GM23338 (cell line): ENCODE data around the gene FCSK. TPM values are rescaled to one million over a fixed set of nuclear protein-coding genes. Genes with fewer than 3 reads are reported as not detected.

ENCODE experiments used
- ATAC-seq: fragments of 200-7000 bp; cut with Tn5 transposase; 3 replicates; pipeline ENCODE4 v1.9.1; 2020
- DNase-seq: peaks from one replicate; pipeline ENCODE4 v3.0.0-alpha.2; 2015; ENCODE audit warnings: low spot score
- H2AFZ ChIP-seq: fragments of 200-600 bp; sonication (generic); 2 replicates; pipeline ENCODE4 v1.8.0; 2016; ENCODE audit warnings: antibody characterized with exemption, mild to moderate bottlenecking, moderate library complexity
- H3F3A ChIP-seq: fragments of 200-600 bp; sonication (generic); replicated peaks from 2 replicates; pipeline ENCODE4 v1.8.0; 2017; ENCODE audit warnings: antibody characterized with exemption, mixed run types, low read depth
- H3K27ac ChIP-seq: fragments of 200-600 bp; sonication (generic); 2 replicates; pipeline ENCODE4 v1.6.1; 2016; ENCODE audit warnings: low read depth
- H3K27me3 ChIP-seq: fragments of 200-600 bp; sonication (generic); 2 replicates; pipeline ENCODE4 v1.8.0; 2016; ENCODE audit warnings: mild to moderate bottlenecking, mixed run types, moderate library complexity; ENCODE audit not compliant: insufficient read depth
- H3K36me3 ChIP-seq: fragments of 200-600 bp; sonication (generic); 2 replicates; pipeline ENCODE4 v1.8.0; 2016; ENCODE audit warnings: mild to moderate bottlenecking; ENCODE audit not compliant: insufficient read depth
- H3K4me1 ChIP-seq: fragments of 200-600 bp; sonication (generic); 2 replicates; pipeline ENCODE4 v1.8.0; 2016; ENCODE audit warnings: mild to moderate bottlenecking, moderate library complexity; ENCODE audit not compliant: insufficient read depth
- H3K4me2 ChIP-seq: fragments of 200-600 bp; sonication (generic); 2 replicates; pipeline ENCODE4 v1.7.1; 2017; ENCODE audit warnings: mixed run types
- H3K4me3 ChIP-seq: fragments of 200-600 bp; sonication (generic); 2 replicates; pipeline ENCODE4 v1.6.1; 2016; ENCODE audit warnings: mixed run types
- H3K79me2 ChIP-seq: fragments of 200-600 bp; sonication (generic); replicated peaks from 2 replicates; pipeline ENCODE4 v1.8.0; 2017; ENCODE audit warnings: mild to moderate bottlenecking; ENCODE audit not compliant: insufficient read depth
- H3K9me2 ChIP-seq: fragments of 200-600 bp; sonication (generic); 2 replicates; pipeline ENCODE4 v1.8.0; 2017; ENCODE audit not compliant: insufficient read depth
- H4K20me1 ChIP-seq: fragments of 200-600 bp; sonication (generic); replicated peaks from 2 replicates; pipeline ENCODE4 v1.8.0; 2017; ENCODE audit warnings: mild to moderate bottlenecking; ENCODE audit not compliant: insufficient read depth
- H3K27ac Mint-ChIP-seq: 2 replicates; pipeline ENCODE4 v1.8.0; 2020; ENCODE audit warnings: inconsistent platforms, mild to moderate bottlenecking, moderate library complexity, mixed read lengths
- H3K27me3 Mint-ChIP-seq: 3 replicates; pipeline ENCODE4 v1.8.0; 2022; ENCODE audit warnings: low read depth, mild to moderate bottlenecking, moderate library complexity, mixed read lengths, inconsistent platforms; ENCODE audit not compliant: insufficient read depth, poor library complexity
- H3K36me3 Mint-ChIP-seq: 3 replicates; pipeline ENCODE4 v1.8.0; 2021; ENCODE audit warnings: low read depth, mild to moderate bottlenecking, inconsistent platforms, moderate library complexity, mixed read lengths
- H3K4me1 Mint-ChIP-seq: 3 replicates; pipeline ENCODE4 v1.8.0; 2020; ENCODE audit warnings: mild to moderate bottlenecking, inconsistent platforms, mixed read lengths
- H3K4me3 Mint-ChIP-seq: 3 replicates; pipeline ENCODE4 v1.8.0; 2021; ENCODE audit warnings: moderate library complexity, mild to moderate bottlenecking, inconsistent platforms, mixed read lengths
- H3K9me3 Mint-ChIP-seq: 3 replicates; pipeline ENCODE4 v1.8.0; 2020; ENCODE audit warnings: moderate library complexity, mild to moderate bottlenecking, inconsistent platforms, mixed read lengths
- CREB1 ChIP-seq: fragments of 250-450 bp; sonication (Bioruptor Pico); IDR thresholded peaks from 2 replicates; pipeline ENCODE4 v1.5.0; 2020; ENCODE audit warnings: low read depth, mild to moderate bottlenecking, moderate library complexity
- CTCF ChIP-seq, 2 experiments: fragments of 200-600 bp in 1 of 2; sonication (generic) in 1 of 2; conservative IDR thresholded peaks; 2 replicates each; pipeline versions ENCODE4 v1.5.1 to v1.6.1; 2016 to 2017; ENCODE audit warnings: antibody characterized with exemption in 2 of 2, low read depth in 2 of 2, mild to moderate bottlenecking in 2 of 2, moderate library complexity in 1 of 2
- ETS1 ChIP-seq: IDR thresholded peaks from 2 replicates; pipeline ENCODE4 v1.6.1; 2016; ENCODE audit warnings: antibody characterized with exemption
- EZH2 ChIP-seq: fragments of 200-600 bp; sonication (generic); IDR thresholded peaks from one replicate; pipeline ENCODE4 v1.8.0; 2017; ENCODE audit warnings: antibody characterized with exemption, mild to moderate bottlenecking, low read depth; ENCODE audit not compliant: unreplicated experiment
- EZH2phosphoT487 ChIP-seq: fragments of 200-600 bp; sonication (generic); IDR thresholded peaks from one replicate; pipeline ENCODE4 v1.8.1; 2018; ENCODE audit warnings: antibody characterized with exemption; ENCODE audit not compliant: unreplicated experiment
- JUNB ChIP-seq: IDR thresholded peaks from one replicate; pipeline ENCODE4 v1.6.1; 2016; ENCODE audit warnings: antibody characterized with exemption; ENCODE audit not compliant: unreplicated experiment
- NANOG ChIP-seq: IDR thresholded peaks from 2 replicates; pipeline ENCODE4 v1.6.1; 2016; ENCODE audit warnings: antibody characterized with exemption, borderline replicate concordance
- POLR2AphosphoS5 ChIP-seq: IDR thresholded peaks from 2 replicates; pipeline ENCODE4 v1.6.1; 2016; ENCODE audit warnings: antibody characterized with exemption, low read depth
- REST ChIP-seq: IDR thresholded peaks from one replicate; pipeline ENCODE4 v1.6.1; 2018; ENCODE audit warnings: antibody characterized with exemption; ENCODE audit not compliant: unreplicated experiment
- STAT1 ChIP-seq: IDR thresholded peaks from one replicate; pipeline ENCODE4 v1.6.1; 2016; ENCODE audit warnings: antibody characterized with exemption; ENCODE audit not compliant: unreplicated experiment
- ZNF114 ChIP-seq: fragments of 250-450 bp; sonication (Bioruptor Pico); IDR thresholded peaks from 2 replicates; pipeline ENCODE4 v1.5.0; 2020; ENCODE audit warnings: mild to moderate bottlenecking, moderate library complexity
- ZNF331 ChIP-seq: fragments of 250-450 bp; sonication (Bioruptor Pico); IDR thresholded peaks from 2 replicates; pipeline ENCODE4 v1.5.0; 2020; ENCODE audit warnings: low read depth, mild to moderate bottlenecking, moderate library complexity
- ZNF462 ChIP-seq: fragments of 250-450 bp; sonication (Bioruptor Pico); IDR thresholded peaks from 2 replicates; pipeline ENCODE4 v1.5.0; 2020; ENCODE audit warnings: mild to moderate bottlenecking, moderate library complexity
- polyA plus RNA-seq: library from polyadenylated mRNA; unstranded; fragments of >200 nt; fragmentation: Nextera tagmentation; extraction: Ambion mirVana; gene quantifications from 2 replicates; pipeline ENCODE4 v1.2.1, GENCODE V29; 2016
- total RNA-seq: library from RNA; depleted of rRNA; stranded (reverse); fragments of >200 nt; shearing (Covaris generic); gene quantifications from 2 replicates; pipeline ENCODE4 v1.2.3, GENCODE V29; 2014

FCSK gene
- total and polyA plus RNA-seq, 2 experiments from 2014 or later, result 2.3 to 4.0 TPM

DNA sequence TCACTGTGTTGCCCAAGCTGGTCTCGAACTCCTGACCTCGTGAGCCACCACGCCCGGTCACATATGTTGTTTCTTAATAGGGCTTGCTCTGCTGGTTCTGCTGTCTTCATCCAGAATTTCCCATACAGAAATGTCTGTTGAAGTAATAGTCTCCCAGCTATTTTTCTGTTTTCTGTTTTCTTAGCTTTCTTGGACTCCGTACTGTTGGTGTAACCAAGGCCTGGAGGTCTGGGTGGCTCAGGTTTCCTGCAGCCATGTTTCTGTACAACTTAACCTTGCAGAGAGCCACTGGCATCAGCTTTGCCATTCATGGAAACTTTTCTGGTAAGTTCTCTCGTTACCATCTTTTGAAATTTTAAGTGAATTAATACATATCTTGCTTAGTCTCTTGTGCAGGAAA, 72.0 kb downstream of the FCSK start:
- H3K4me1 ChIP-seq, result peaks cover 19% of the 10 kb centered on the region
- H3K36me3 ChIP-seq, result peaks cover 43% of the 10 kb centered on the region
- H3K36me3 Mint-ChIP-seq, result peaks cover 75% of the 10 kb centered on the region
- no peaks in the 10 kb centered on the region for H3K9me2 ChIP-seq
- H3K27me3 Mint-ChIP-seq, result peaks cover 22% of the 10 kb centered on the region
- peaks cover 53% of the 10 kb centered on the region for H4K20me1 ChIP-seq
- DNase-seq (no peak), ATAC-seq (no peak)
- H3K9me3 Mint-ChIP-seq, result no peaks in the 10 kb centered on the region; the same call in 1 of the 3 replicates
- peak overlapping the region; percentile 46 for H3K27ac ChIP-seq
- H3K4me3 ChIP-seq, result peak overlapping the region; percentile 85
- H3K4me3 Mint-ChIP-seq, result peak overlapping the region; percentile 99
- H3K4me2 ChIP-seq, result peak overlapping the region; percentile 94
- no peak overlapping the region for H3K27ac Mint-ChIP-seq
- H3K79me2 ChIP-seq, result peaks cover 90% of the 10 kb centered on the region
- H3F3A ChIP-seq, result peaks cover 31% of the 10 kb centered on the region
- TF ChIP-seq JUNB (no peak), CTCF (conservative IDR thresholded peaks at IDR 0.05; ENCODE audit: low read depth in 2 of 2) (no peak), EZH2phosphoT487 (no peak), POLR2AphosphoS5 (no peak), REST (no peak), ZNF114 (CRISPR knock-in tag) (no peak), ZNF331 (CRISPR knock-in tag) (no peak), CREB1 (CRISPR knock-in tag) (no peak), ZNF462 (CRISPR knock-in tag) (no peak), EZH2 (no peak), NANOG (no peak), ETS1 (no peak), STAT1 (no peak)
- H2AFZ ChIP-seq, result no peak overlapping the region
- H3K4me1 Mint-ChIP-seq, result peaks cover 32% of the 10 kb centered on the region
- H3K27me3 ChIP-seq, result no peaks in the 10 kb centered on the region
